ENCODE data around the gene ZNF581.

The ZNF581 gene

GRCh38 chr19:55661826-55662225, 18.4 kb downstream of the ZNF581 start:
- no peak for DNase-seq (ENCODE audit: extremely low read depth in 1 of 2, low read depth in 1 of 2)

- DNase-seq (ENCODE audit: extremely low read depth in 1 of 2, low read depth in 1 of 2): no peak
Observed at GRCh38 chr19:55663846-55664536, 20.5 kb downstream of the ZNF581 start.

- no peak for DNase-seq (ENCODE audit: extremely low read depth in 1 of 2, low read depth in 1 of 2)
Observed at GRCh38 chr19:55666343-55667005, 23.0 kb downstream of the ZNF581 start.

GRCh38 chr19:55667006-55667381, 23.5 kb downstream of the ZNF581 start:
- no peak for DNase-seq (ENCODE audit: extremely low read depth in 1 of 2, low read depth in 1 of 2)

GRCh38 chr19:55667511-55667910, 24.1 kb downstream of the ZNF581 start:
- DNase-seq (ENCODE audit: extremely low read depth in 1 of 2, low read depth in 1 of 2): no peak

- DNase-seq (ENCODE audit: extremely low read depth in 1 of 2, low read depth in 1 of 2): no peak
Observed at GRCh38 chr19:55667958-55668357, 24.5 kb downstream of the ZNF581 start.

- DNase-seq (ENCODE audit: extremely low read depth in 1 of 2, low read depth in 1 of 2): no peak
Observed at GRCh38 chr19:55668603-55669348, 25.3 kb downstream of the ZNF581 start.

- DNase-seq (ENCODE audit: extremely low read depth in 1 of 2, low read depth in 1 of 2): no peak
Observed at GRCh38 chr19:55669418-55670279, 26.2 kb downstream of the ZNF581 start.

GRCh38 chr19:55670280-55671053, 27.0 kb downstream of the ZNF581 start:
- no peak for DNase-seq (ENCODE audit: extremely low read depth in 1 of 2, low read depth in 1 of 2)

- DNase-seq (ENCODE audit: extremely low read depth in 1 of 2, low read depth in 1 of 2): no peak
Observed at GRCh38 chr19:55671054-55671378, 27.6 kb downstream of the ZNF581 start.

GRCh38 chr19:55672418-55672817, 29.0 kb downstream of the ZNF581 start:
- DNase-seq (ENCODE audit: extremely low read depth in 1 of 2, low read depth in 1 of 2): no peak

- DNase-seq (ENCODE audit: extremely low read depth in 1 of 2, low read depth in 1 of 2): no peak
Observed at GRCh38 chr19:55673465-55673864, 30.0 kb downstream of the ZNF581 start.

- no peak for DNase-seq (ENCODE audit: extremely low read depth in 1 of 2, low read depth in 1 of 2)
Observed at GRCh38 chr19:55673889-55674288, 30.4 kb downstream of the ZNF581 start.

GRCh38 chr19:55674459-55674840, 31.0 kb downstream of the ZNF581 start:
- no peak for DNase-seq (ENCODE audit: extremely low read depth in 1 of 2, low read depth in 1 of 2)

- peak; percentile 93 to 96 for DNase-seq (ENCODE audit: extremely low read depth in 1 of 2, low read depth in 1 of 2)
Observed at GRCh38 chr19:55674841-55675660, 31.6 kb downstream of the ZNF581 start, which contains the start of gene EPN1. Gene EPN1, plus strand, starts transcription at chr19:55675226. Its CDS starts 3,402 bp downstream, at chr19:55678628.

- no peak for DNase-seq (ENCODE audit: extremely low read depth in 1 of 2, low read depth in 1 of 2)
Observed at GRCh38 chr19:55675661-55676354, 32.4 kb downstream of the ZNF581 start.

GRCh38 chr19:55676383-55676782, 32.9 kb downstream of the ZNF581 start:
- DNase-seq (ENCODE audit: extremely low read depth in 1 of 2, low read depth in 1 of 2): no peak

- DNase-seq (ENCODE audit: extremely low read depth in 1 of 2, low read depth in 1 of 2): no peak
Observed at GRCh38 chr19:55676889-55677505, 33.5 kb downstream of the ZNF581 start.

Data from activated CD8-positive, alpha-beta memory T cell treated with anti-CD3 and anti-CD28 coated beads for 1 hour (primary cell).